GM12891 (cell line): Measurements from ENCODE around the gene AP1M2.
"Not testable (repeated sequence)": the region's sequence is repeated elsewhere in the genome, so short reads cannot be mapped to it uniquely, and the experiment has no call there.

Experiments
- PAX5 ChIP-seq: IDR thresholded peaks from 2 replicates; pipeline ENCODE4 v1.6.1; 2011; ENCODE audit warnings: low read length, moderate library complexity, mild to moderate bottlenecking; ENCODE audit not compliant: insufficient read depth, severe bottlenecking
- POLR2A ChIP-seq: IDR thresholded peaks from 2 replicates; pipeline ENCODE4 v1.6.1; 2011; ENCODE audit warnings: low read depth, low read length, control low read depth
- POLR2AphosphoS5 ChIP-seq: IDR thresholded peaks from 2 replicates; pipeline ENCODE4 v1.6.1; 2011; ENCODE audit warnings: low read depth, low read length, control low read depth
- POU2F2 ChIP-seq: IDR thresholded peaks from 2 replicates; pipeline ENCODE4 v1.6.1; 2011; ENCODE audit warnings: low read depth, mild to moderate bottlenecking, control low read depth, low read length, moderate library complexity
- SPI1 ChIP-seq: IDR thresholded peaks from 2 replicates; pipeline ENCODE4 v1.6.1; 2011; ENCODE audit warnings: low read depth, low read length, control low read depth
- TAF1 ChIP-seq: IDR thresholded peaks from 2 replicates; pipeline ENCODE4 v1.6.1; 2011; ENCODE audit warnings: low read depth, low read length, control low read depth

DNA sequence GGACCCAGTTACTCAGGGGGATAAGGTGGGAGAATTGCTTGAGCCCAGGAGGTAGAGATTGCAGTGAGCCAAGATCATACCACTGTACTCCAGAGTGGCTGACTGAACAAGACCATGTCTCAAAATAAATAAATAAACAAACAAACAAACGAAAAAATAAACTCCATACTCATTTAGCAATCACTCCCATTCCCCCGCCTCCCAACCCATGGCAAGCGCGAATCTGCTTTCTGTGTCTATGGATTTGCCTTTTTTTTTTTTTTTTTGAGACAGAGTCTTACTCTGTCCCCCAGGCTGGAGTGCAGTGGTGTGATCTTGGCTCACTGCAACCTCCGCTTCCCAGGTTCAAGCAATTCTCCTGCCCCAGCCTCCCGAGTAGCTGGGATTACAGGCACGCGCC lies 60.2 kb downstream of the AP1M2 start:
- TF ChIP-seq POLR2A, POLR2AphosphoS5, TAF1, POU2F2, PAX5, SPI1: not testable (repeated sequence)
